HG03521 (cell line): Measurements from ENCODE around the gene IVD.

Experiments
- ATAC-seq: cut with Tn5 transposase; IDR thresholded peaks from one replicate; pipeline ENCODE4 v1.9.1; 2021; ENCODE audit warnings: mild to moderate bottlenecking, moderate library complexity; ENCODE audit not compliant: unreplicated experiment

The IVD gene

GRCh38 chr15:40436892-40437751, 31.5 kb downstream of the IVD start:
- no peak for ATAC-seq

GRCh38 chr15:40437752-40438687, 32.4 kb downstream of the IVD start:
- ATAC-seq, result no peak

- no peak for ATAC-seq
Observed at GRCh38 chr15:40438712-40439111, 33.1 kb downstream of the IVD start.

- no peak for ATAC-seq
Observed at GRCh38 chr15:40439461-40439959, 33.9 kb downstream of the IVD start.

GRCh38 chr15:40439960-40440742, 34.6 kb downstream of the IVD start:
- ATAC-seq, result no peak

GRCh38 chr15:40440743-40441564, 35.4 kb downstream of the IVD start, which contains the start of gene BAHD1:
Gene BAHD1 (plus strand): TSS chr15:40440953. CDS start chr15:40458465, 17,512 bp downstream.
- ATAC-seq, result peak; percentile 88

GRCh38 chr15:40441565-40442531, 36.3 kb downstream of the IVD start:
- ATAC-seq, result no peak

- ATAC-seq, result no peak
Observed at GRCh38 chr15:40443255-40443654, 37.7 kb downstream of the IVD start.

- no peak for ATAC-seq
Observed at GRCh38 chr15:40443846-40444245, 38.3 kb downstream of the IVD start.

- ATAC-seq, result no peak
Observed at GRCh38 chr15:40444736-40445135, 39.1 kb downstream of the IVD start.

GRCh38 chr15:40445421-40445922, 39.9 kb downstream of the IVD start:
- no peak for ATAC-seq

- ATAC-seq, result no peak
Observed at GRCh38 chr15:40446144-40446543, 40.5 kb downstream of the IVD start.

GRCh38 chr15:40448354-40448753, 42.8 kb downstream of the IVD start:
- ATAC-seq, result no peak

- ATAC-seq, result no peak
Observed at GRCh38 chr15:40449275-40449674, 43.7 kb downstream of the IVD start.

- no peak for ATAC-seq
Observed at GRCh38 chr15:40450047-40450446, 44.5 kb downstream of the IVD start.

GRCh38 chr15:40451527-40452158, 46.0 kb downstream of the IVD start:
- no peak for ATAC-seq

GRCh38 chr15:40452296-40453090, 46.9 kb downstream of the IVD start:
- no peak for ATAC-seq
